ENCODE measurements around the gene SLC25A22. TPM values are rescaled to one million over a fixed set of nuclear protein-coding genes. Genes with fewer than 3 reads are reported as not detected.

Gene SLC25A22
- total and polyA plus RNA-seq, 10 of the 15 experiments (the other 5 are each of a cell fraction or from before 2014, with no cell fraction given), result 0.27 to 27.0 (median 8.2) TPM

DNA sequence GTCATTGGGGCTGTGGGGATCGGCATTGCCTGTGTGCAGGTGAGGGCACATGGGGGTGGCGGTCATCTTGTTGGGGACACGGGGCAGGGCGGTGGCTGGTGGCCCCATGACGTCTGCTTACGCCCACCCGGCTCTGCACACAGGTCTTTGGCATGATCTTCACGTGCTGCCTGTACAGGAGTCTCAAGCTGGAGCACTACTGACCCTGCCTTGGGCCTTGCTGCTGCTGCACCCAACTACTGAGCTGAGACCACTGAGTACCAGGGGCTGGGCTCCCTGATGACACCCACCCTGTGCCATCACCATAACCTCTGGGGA, 39.9 kb upstream of the SLC25A22 start:
- no peak for ATAC-seq
- Histone ChIP-seq H3K9me3 (replicated peaks; ENCODE audit: control insufficient read depth, insufficient read depth, low read length) (no peaks in the 10 kb centered on the region), H3K27ac (ENCODE audit: control insufficient read depth, insufficient read depth) (no peak overlapping the region), H3K79me2 (ENCODE audit: control insufficient read depth, insufficient read depth, low read length) (peaks cover 20% of the 10 kb centered on the region), H3K4me2 (ENCODE audit: control insufficient read depth, insufficient read depth) (no peak overlapping the region), H3K27me3 (replicated peaks in 1 of 2; ENCODE audit: control insufficient read depth in 2 of 2, insufficient read depth in 2 of 2, low read length in 1 of 2) (no peaks in the 10 kb centered on the region), H4K20me1 (ENCODE audit: control insufficient read depth, insufficient read depth) (no peaks in the 10 kb centered on the region; the same call in 1 of the 2 replicates), H3K4me3 (no peak overlapping the region), H3K36me3 (ENCODE audit: control insufficient read depth in 2 of 2, insufficient read depth in 2 of 2, low read length in 1 of 2) (peaks cover 0 to 25% of the 10 kb centered on the region in 2 experiments; a peak in 2 of 4 replicates), H3K9ac (ENCODE audit: control insufficient read depth, insufficient read depth, low read length) (no peak overlapping the region), H2AFZ (ENCODE audit: control insufficient read depth, low read depth, low read length) (no peak overlapping the region), H3K4me1 (ENCODE audit: control insufficient read depth, insufficient read depth, low read length) (peaks cover 13% of the 10 kb centered on the region)
- in situ Hi-C loops (cut with MboI) (no loop called here), intact Hi-C loops (cut with micrococcal nuclease; ENCODE audit: unreplicated experiment) (no loop called here)
- ChIA-PET CTCF (no interaction called here), SMC1A (ENCODE audit: uncharacterized antibody, unreplicated experiment) (no interaction called here), POLR2A (interaction anchor here (0.5 kb wide), 1 partner anchor 8 kb away, joined by 7 read pairs; no protein-coding TSS in a partner anchor), RAD21 (ENCODE audit: unreplicated experiment) (no interaction called here)
- DNase-seq (ENCODE audit: low read depth, low spot score), result no peak
- 85% methylated on average over 8 of the region's 8 CpGs for WGBS (ENCODE audit: insufficient coverage, insufficient replicate concordance, low lambda C conversion rate, missing lambda C conversion rate)
- no peak for FAIRE-seq
- no TSS peak for BruUV-seq (replicated peaks)
- peak; percentile 34 for TF ChIP-seq POLR2A (IDR thresholded peaks at IDR 0.05; ENCODE audit: low read depth, low read length)
- no peak for TF ChIP-seq ZNF622 (IDR thresholded peaks at IDR 0.05)
- TF ChIP-seq, protein P1, sequence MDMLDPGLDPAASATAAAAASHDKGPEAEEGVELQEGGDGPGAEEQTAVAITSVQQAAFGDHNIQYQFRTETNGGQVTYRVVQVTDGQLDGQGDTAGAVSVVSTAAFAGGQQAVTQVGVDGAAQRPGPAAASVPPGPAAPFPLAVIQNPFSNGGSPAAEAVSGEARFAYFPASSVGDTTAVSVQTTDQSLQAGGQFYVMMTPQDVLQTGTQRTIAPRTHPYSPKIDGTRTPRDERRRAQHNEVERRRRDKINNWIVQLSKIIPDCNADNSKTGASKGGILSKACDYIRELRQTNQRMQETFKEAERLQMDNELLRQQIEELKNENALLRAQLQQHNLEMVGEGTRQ (IDR thresholded peaks at IDR 0.05; ENCODE audit: borderline replicate concordance, low read depth, low read length), result no peak
- TF ChIP-seq JUND (IDR thresholded peaks at IDR 0.05; ENCODE audit: low read depth, low read length), result no peak
- peak; percentile 59; the same call in 1 of the 2 replicates for TF ChIP-seq POLR2AphosphoS5 (IDR thresholded peaks at IDR 0.05; ENCODE audit: low read length)

DNA sequence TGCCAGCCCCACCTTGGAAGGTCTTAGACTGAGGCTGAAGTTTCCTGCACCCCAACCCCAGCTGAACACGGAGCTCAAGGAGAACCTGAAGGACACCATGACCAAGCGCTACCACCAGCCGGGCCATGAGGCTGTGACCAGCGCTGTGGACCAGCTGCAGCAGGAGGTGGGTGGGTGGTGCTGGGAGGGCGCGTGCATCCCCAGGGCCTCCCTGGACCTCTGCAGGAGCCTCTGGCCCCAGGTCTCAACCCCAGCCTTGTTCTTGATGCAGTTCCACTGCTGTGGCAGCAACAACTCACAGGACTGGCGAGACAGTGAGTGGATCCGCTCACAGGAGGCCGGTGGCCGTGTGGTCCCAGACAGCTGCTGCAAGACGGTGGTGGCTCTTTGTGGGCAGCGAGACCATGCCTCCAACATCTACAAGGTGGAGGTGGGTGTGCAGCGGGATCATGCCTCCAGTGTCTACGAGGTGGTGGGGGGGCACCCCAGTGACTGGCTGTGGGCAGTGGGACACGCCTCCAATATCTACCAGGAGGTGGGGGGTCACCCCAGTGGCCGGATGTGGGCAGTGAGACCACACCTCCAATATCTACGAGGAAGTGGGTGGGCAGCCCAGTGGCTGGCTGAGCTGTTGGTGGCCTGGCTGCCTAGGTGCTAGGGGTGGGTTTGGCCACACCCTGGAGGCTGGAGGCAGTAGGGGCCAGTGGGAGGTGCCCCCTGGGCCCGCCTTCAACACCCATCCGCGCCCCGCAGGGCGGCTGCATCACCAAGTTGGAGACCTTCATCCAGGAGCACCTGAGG, 39.3 kb upstream of the SLC25A22 start:
- 94% methylated on average over 22 of the region's 22 CpGs for WGBS (ENCODE audit: insufficient coverage, insufficient replicate concordance, low lambda C conversion rate, missing lambda C conversion rate)
- Histone ChIP-seq H3K9me3 (replicated peaks; ENCODE audit: control insufficient read depth, insufficient read depth, low read length) (no peaks in the 10 kb centered on the region), H3K4me3 (no peak overlapping the region), H3K27me3 (replicated peaks in 1 of 2; ENCODE audit: control insufficient read depth in 2 of 2, insufficient read depth in 2 of 2, low read length in 1 of 2) (no peaks in the 10 kb centered on the region), H3K4me2 (ENCODE audit: control insufficient read depth, insufficient read depth) (no peak overlapping the region), H3K79me2 (ENCODE audit: control insufficient read depth, insufficient read depth, low read length) (peaks cover 20% of the 10 kb centered on the region), H3K4me1 (ENCODE audit: control insufficient read depth, insufficient read depth, low read length) (peaks cover 14% of the 10 kb centered on the region), H4K20me1 (ENCODE audit: control insufficient read depth, insufficient read depth) (no peaks in the 10 kb centered on the region; the same call in 1 of the 2 replicates), H3K27ac (ENCODE audit: control insufficient read depth, insufficient read depth) (no peak overlapping the region), H2AFZ (ENCODE audit: control insufficient read depth, low read depth, low read length) (no peak overlapping the region), H3K9ac (ENCODE audit: control insufficient read depth, insufficient read depth, low read length) (no peak overlapping the region), H3K36me3 (ENCODE audit: control insufficient read depth in 2 of 2, insufficient read depth in 2 of 2, low read length in 1 of 2) (peaks cover 0 to 25% of the 10 kb centered on the region in 2 experiments; a peak in 2 of 4 replicates)
- no peak for DNase-seq (ENCODE audit: low read depth, low spot score)
- no peak for TF ChIP-seq EZH2 (IDR thresholded peaks at IDR 0.05; ENCODE audit: borderline replicate concordance, control insufficient read depth, low read depth, low read length)
- TF ChIP-seq POLR2A (IDR thresholded peaks at IDR 0.05; ENCODE audit: low read depth, low read length), result peak; percentile 57
- TF ChIP-seq POLR2AphosphoS5 (IDR thresholded peaks at IDR 0.05; ENCODE audit: low read length), result peak; percentile 39; the same call in 1 of the 2 replicates
- no peak for ATAC-seq
- intact Hi-C loops (cut with micrococcal nuclease; ENCODE audit: unreplicated experiment) (no loop called here), in situ Hi-C loops (cut with MboI) (no loop called here)
- ChIA-PET CTCF (no interaction called here), POLR2A (no interaction called here), SMC1A (ENCODE audit: uncharacterized antibody, unreplicated experiment) (no interaction called here), RAD21 (ENCODE audit: unreplicated experiment) (no interaction called here)
- BruUV-seq (replicated peaks), result no TSS peak
- no peak for FAIRE-seq
